HL-60/S4 (cell line): ENCODE data around the gene COPB2.

ENCODE experiments used
- in situ Hi-C: fragments of 300-500 bp; cut with MboI; formaldehyde crosslinking; loops from 2 replicates; pipeline ENCODE4 v1.14.3; 2022; ENCODE audit warnings: low sequenced_read_pairs

COPB2 gene

GRCh38 chr3:139329364-139329850, 60.0 kb downstream of the COPB2 start:
- in situ Hi-C loops = no loop called here

GRCh38 chr3:139328356-139328755, 61.1 kb downstream of the COPB2 start:
- in situ Hi-C loops = no loop called here

- in situ Hi-C loops = no loop called here
Observed at GRCh38 chr3:139327861-139328260, 61.6 kb downstream of the COPB2 start.

- in situ Hi-C loops = no loop called here
Observed at GRCh38 chr3:139327231-139327630, 62.2 kb downstream of the COPB2 start.

- in situ Hi-C loops = no loop called here
Observed at GRCh38 chr3:139326707-139327106, 62.7 kb downstream of the COPB2 start.

GRCh38 chr3:139326131-139326530, 63.3 kb downstream of the COPB2 start:
- in situ Hi-C loops = no loop called here

- in situ Hi-C loops = no loop called here
Observed at GRCh38 chr3:139325551-139325950, 63.9 kb downstream of the COPB2 start.

GRCh38 chr3:139324456-139324855, 65.0 kb downstream of the COPB2 start:
- in situ Hi-C loops = no loop called here

GRCh38 chr3:139323146-139323545, 66.3 kb downstream of the COPB2 start:
- in situ Hi-C loops = no loop called here

- in situ Hi-C loops = no loop called here
Observed at GRCh38 chr3:139322346-139322745, 67.1 kb downstream of the COPB2 start.

- in situ Hi-C loops = no loop called here
Observed at GRCh38 chr3:139320551-139321309, 68.7 kb downstream of the COPB2 start.

- in situ Hi-C loops = no loop called here
Observed at GRCh38 chr3:139319428-139320402, 69.7 kb downstream of the COPB2 start.

GRCh38 chr3:139318826-139319225, 70.6 kb downstream of the COPB2 start:
- in situ Hi-C loops = no loop called here

GRCh38 chr3:139318431-139318816, 71.0 kb downstream of the COPB2 start:
- in situ Hi-C loops = no loop called here

- in situ Hi-C loops = no loop called here
Observed at GRCh38 chr3:139317660-139318430, 71.6 kb downstream of the COPB2 start.

GRCh38 chr3:139317215-139317614, 72.2 kb downstream of the COPB2 start:
- in situ Hi-C loops = no loop called here

- in situ Hi-C loops = no loop called here
Observed at GRCh38 chr3:139313921-139314320, 75.5 kb downstream of the COPB2 start.

- in situ Hi-C loops = no loop called here
Observed at GRCh38 chr3:139312959-139313358, 76.5 kb downstream of the COPB2 start.

- in situ Hi-C loops = no loop called here
Observed at GRCh38 chr3:139312416-139312815, 77.0 kb downstream of the COPB2 start.

- in situ Hi-C loops = no loop called here
Observed at GRCh38 chr3:139311557-139311956, 77.9 kb downstream of the COPB2 start.

- in situ Hi-C loops = no loop called here
Observed at GRCh38 chr3:139310474-139310933, 78.9 kb downstream of the COPB2 start.
